A549 (cell line): ENCODE results near the gene DST. TPM values are rescaled to one million over a fixed set of nuclear protein-coding genes. Genes with fewer than 3 reads are reported as not detected.

Experiments used
- ATAC-seq, 2 experiments: fragments of 200-7000 bp in 1 of 2; fragments of >200 bp in 1 of 2; cut with Nextera tagmentation in 1 of 2; cut with Tn5 transposase in 1 of 2; 3 replicates each; pipeline versions ENCODE4 v1.8.0 to v1.9.1; 2018 to 2020; ENCODE audit warnings: mild to moderate bottlenecking in 1 of 2, moderate library complexity in 1 of 2
- CTCF ChIA-PET: fragments of 300-600 bp; sonication (Branson Sonifier 250); formaldehyde crosslinking; extraction: SDS; loops from one replicate; lab custom pipeline; 2021; ENCODE audit warnings: antibody characterized with exemption, inconsistent platforms; lab: Yijun Ruan, JAX
- POLR2A ChIA-PET: fragments of 350-600 bp; formaldehyde crosslinking; extraction: SDS; loops from one replicate; lab custom pipeline; 2021; ENCODE audit warnings: antibody characterized with exemption, inconsistent platforms; lab: Yijun Ruan, JAX
- DNase-seq, 2 experiments: peaks; one replicate each; pipeline versions ENCODE4 v3.0.0 to v3.0.0-alpha.2; 2011 to 2016; ENCODE audit warnings: low read depth in 1 of 2, low spot score in 1 of 2
- FAIRE-seq: peaks from 2 replicates; lab custom pipeline; 2011; peaks lifted over from hg19 to GRCh38; lab: Jason Lieb, UNC
- H3K27ac ChIP-seq, 2 experiments: fragments of >200 bp; sonication (Bioruptor Twin); formaldehyde crosslinking; 3 replicates each; pipeline ENCODE4 v1.5.1; 2016 to 2017
- H3K4me1 ChIP-seq: fragments of >200 bp; sonication (Bioruptor Twin); formaldehyde crosslinking; 3 replicates; pipeline ENCODE4 v1.6.1; 2016
- H3K4me2 ChIP-seq: fragments of >200 bp; sonication (Bioruptor Twin); formaldehyde crosslinking; 3 replicates; pipeline ENCODE4 v1.6.1; 2016
- H3K4me3 ChIP-seq: fragments of >200 bp; sonication (Bioruptor Twin); formaldehyde crosslinking; 3 replicates; pipeline ENCODE4 v1.5.1; 2016
- H3K9me3 ChIP-seq: fragments of >200 bp; sonication (Bioruptor Twin); formaldehyde crosslinking; 3 replicates; pipeline ENCODE4 v1.6.1; 2016
- ATOH8 ChIP-seq: fragments of 250-450 bp; sonication (Bioruptor Pico); IDR thresholded peaks from 2 replicates; pipeline ENCODE4 v1.5.0; 2020; ENCODE audit warnings: low read depth, mild to moderate bottlenecking, moderate library complexity
- CBX2 ChIP-seq: fragments of 200-600 bp; sonication (generic); IDR thresholded peaks from 2 replicates; pipeline ENCODE4 v1.6.1; 2016; ENCODE audit warnings: low read depth, mild to moderate bottlenecking, borderline replicate concordance
- E2F6 ChIP-seq: IDR thresholded peaks from 2 replicates; pipeline ENCODE4 v1.6.1; 2012; ENCODE audit warnings: low read depth, borderline replicate concordance
- ELK1 ChIP-seq: fragments of 150-350 bp; IDR thresholded peaks from 2 replicates; pipeline ENCODE4 v1.6.1; 2014; ENCODE audit warnings: low read depth, mild to moderate bottlenecking, low read length
- EP300 ChIP-seq, 2 experiments: fragments of >200 bp; sonication (Bioruptor Twin); formaldehyde crosslinking; IDR thresholded peaks; 2 replicates in 1 of 2; 3 replicates in 1 of 2; pipeline ENCODE4 v1.6.1; 2016 to 2017
- FOSB ChIP-seq: fragments of 250-450 bp; sonication (Bioruptor Pico); IDR thresholded peaks from 2 replicates; pipeline ENCODE4 v1.5.0; 2020; ENCODE audit warnings: mild to moderate bottlenecking, moderate library complexity
- FOXS1 ChIP-seq: fragments of 250-450 bp; sonication (Bioruptor Pico); IDR thresholded peaks from 2 replicates; pipeline ENCODE4 v1.5.0; 2020; ENCODE audit warnings: mild to moderate bottlenecking, moderate library complexity
- HES2 ChIP-seq: fragments of >200 bp; sonication (Bioruptor Twin); formaldehyde crosslinking; IDR thresholded peaks from 2 replicates; pipeline ENCODE4 v1.6.1; 2016
- HEYL ChIP-seq: fragments of 250-450 bp; sonication (Bioruptor Pico); IDR thresholded peaks from 2 replicates; pipeline ENCODE4 v1.8.0; 2021; ENCODE audit warnings: mild to moderate bottlenecking, moderate library complexity
- HMGXB4 ChIP-seq: fragments of 250-450 bp; sonication (Bioruptor Pico); IDR thresholded peaks from 2 replicates; pipeline ENCODE4 v1.5.0; 2021; ENCODE audit warnings: mild to moderate bottlenecking, moderate library complexity, borderline replicate concordance
- JUN ChIP-seq, 2 experiments: fragments of >200 bp; sonication (Bioruptor Twin); formaldehyde crosslinking; IDR thresholded peaks; 2 replicates in 1 of 2; 3 replicates in 1 of 2; pipeline ENCODE4 v1.6.1; 2016 to 2017
- KDM5A ChIP-seq: fragments of 200-600 bp; sonication (generic); IDR thresholded peaks from 2 replicates; pipeline ENCODE4 v1.6.1; 2016; ENCODE audit warnings: antibody characterized with exemption, mild to moderate bottlenecking
- MAFK ChIP-seq: fragments of 450-650 bp; IDR thresholded peaks from 2 replicates; pipeline ENCODE4 v1.6.1; 2014; ENCODE audit not compliant: partially characterized antibody
- PHF8 ChIP-seq: fragments of 200-600 bp; sonication (generic); IDR thresholded peaks from 2 replicates; pipeline ENCODE4 v1.6.1; 2016; ENCODE audit warnings: low read depth, mild to moderate bottlenecking, antibody characterized with exemption, moderate library complexity, borderline replicate concordance
- POLR2A ChIP-seq: IDR thresholded peaks from 2 replicates; pipeline ENCODE4 v1.6.1; 2012; ENCODE audit warnings: mild to moderate bottlenecking, low read length
- RARB ChIP-seq: fragments of 250-450 bp; sonication (Bioruptor Pico); IDR thresholded peaks from 2 replicates; pipeline ENCODE4 v1.8.0; 2021; ENCODE audit warnings: mild to moderate bottlenecking, moderate library complexity
- RCOR1 ChIP-seq: fragments of 150-350 bp; IDR thresholded peaks from 2 replicates; pipeline ENCODE4 v1.6.1; 2014; ENCODE audit warnings: antibody characterized with exemption, low read length, low read depth
- RFX5 ChIP-seq: fragments of 450-650 bp; IDR thresholded peaks from 2 replicates; pipeline ENCODE4 v1.7.1; 2014; ENCODE audit warnings: antibody characterized with exemption, mild to moderate bottlenecking, moderate library complexity
- RNF2 ChIP-seq: fragments of 200-600 bp; sonication (generic); IDR thresholded peaks from 2 replicates; pipeline ENCODE4 v1.6.1; 2016; ENCODE audit warnings: low read depth, mild to moderate bottlenecking, antibody characterized with exemption, moderate library complexity, borderline replicate concordance
- SREBF2 ChIP-seq: fragments of 450-650 bp; IDR thresholded peaks from 2 replicates; pipeline ENCODE4 v1.6.1; 2014; ENCODE audit warnings: mild to moderate bottlenecking, moderate library complexity
- TFCP2L1 ChIP-seq: fragments of 250-450 bp; sonication (Bioruptor Pico); IDR thresholded peaks from 2 replicates; pipeline ENCODE4 v1.5.0; 2021; ENCODE audit warnings: mild to moderate bottlenecking
- TP53 ChIP-seq: fragments of 250-450 bp; sonication (Bioruptor Pico); IDR thresholded peaks from 2 replicates; pipeline ENCODE4 v1.5.0; 2021; ENCODE audit warnings: mild to moderate bottlenecking, moderate library complexity
- USF2 ChIP-seq: fragments of 450-650 bp; IDR thresholded peaks from 2 replicates; pipeline ENCODE4 v1.6.1; 2014; ENCODE audit warnings: antibody characterized with exemption
- ZC3H11A ChIP-seq: fragments of 450-650 bp; IDR thresholded peaks from 2 replicates; pipeline ENCODE4 v1.6.1; 2014; ENCODE audit warnings: antibody characterized with exemption, mild to moderate bottlenecking
- ZNF302 ChIP-seq: fragments of 250-450 bp; sonication (Bioruptor Pico); IDR thresholded peaks from 2 replicates; pipeline ENCODE4 v1.9.0; 2021; ENCODE audit warnings: inconsistent platforms, mild to moderate bottlenecking, moderate library complexity
- WGBS: methylation state at CpG from one replicate; pipeline ENCODE4 v1.1.6; 2017; ENCODE audit errors: missing lambda C conversion rate; 5-methylcytosine and 5-hydroxymethylcytosine counted together
- polyA plus RNA-seq, 4 experiments: library from polyadenylated mRNA; depleted of rRNA in 3 of 4; stranded (reverse); fragments of >200 nt; fragmentation: RNase III in 1 of 4; extraction: RNeasy Plus Mini Kit Qiagen cat#74134 plus additional on column Dnase treatment in 1 of 4; gene quantifications; 2 replicates in 3 of 4; 3 replicates in 1 of 4; pipeline ENCODE4 v1.2.3, GENCODE V29; 2011 to 2017

Gene DST
- polyA plus RNA-seq, 2 of the 4 experiments (the other 2 are of a cell fraction), result 32.4 to 99.0 TPM

- FAIRE-seq, result no peak
- no peak for ATAC-seq
- Histone ChIP-seq H3K27ac (no peak overlapping the region), H3K4me3 (no peak overlapping the region)
- CTCF ChIA-PET, result interaction anchor here (0.6 to 4.9 kb wide), 26 partner anchors 9 to 325 kb away, joined by 3 to 25 read pairs (median 4); no protein-coding TSS in a partner anchor
- DNase-seq, result no peak
- TF ChIP-seq EP300 (IDR thresholded peaks at IDR 0.05) (no peak), KDM5A (no peak), SREBF2 (no peak), FOSB (no peak), ZC3H11A (no peak), RCOR1 (no peak), ELK1 (no peak), FOXS1 (CRISPR knock-in tag) (no peak), PHF8 (no peak), HEYL (CRISPR knock-in tag) (no peak), JUN (IDR thresholded peaks at IDR 0.05) (no peak), CBX2 (no peak), USF2 (no peak)
- TF ChIP-seq, all 56 proteins: peak for 0
- no peaks in the 10 kb centered on the region for H3K9me3 ChIP-seq
- POLR2A ChIA-PET, result no interaction called here
- no peaks in the 10 kb centered on the region for H3K4me1 ChIP-seq
- no peak overlapping the region for H3K4me2 ChIP-seq
These were observed 48.0 kb downstream of the DST start for GRCh38 chr6:56594699-56595098.

GRCh38 chr6:56593801-56594318 lies 48.8 kb downstream of the DST start:
- TF ChIP-seq MAFK (no peak), HMGXB4 (CRISPR knock-in tag) (no peak), POLR2A (no peak)
- H3K4me2 ChIP-seq, result no peak overlapping the region
- no peak overlapping the region for H3K27ac ChIP-seq
- no peak overlapping the region for H3K4me3 ChIP-seq
- no peaks in the 10 kb centered on the region for H3K9me3 ChIP-seq
- DNase-seq (no peak), ATAC-seq (no peak), FAIRE-seq (no peak)
- no peaks in the 10 kb centered on the region for H3K4me1 ChIP-seq
- CTCF ChIA-PET, result interaction anchor here (0.6 to 4.9 kb wide), 18 partner anchors 10 to 325 kb away, joined by 3 to 25 read pairs (median 4); no protein-coding TSS in a partner anchor
- 66% methylated on average over 5 of the region's 5 CpGs for WGBS
- POLR2A ChIA-PET, result interaction anchor here (0.6 to 0.7 kb wide), 2 partner anchors 24 to 51 kb away, joined by 3 to 4 read pairs; no protein-coding TSS in a partner anchor

GRCh38 chr6:56582236-56582635 lies 60.5 kb downstream of the DST start:
- Histone ChIP-seq H3K27ac (no peak overlapping the region), H3K9me3 (no peaks in the 10 kb centered on the region), H3K4me1 (peaks cover 10% of the 10 kb centered on the region; the same call in 2 of the 3 replicates), H3K4me2 (no peak overlapping the region), H3K4me3 (no peak overlapping the region)
- no peak for FAIRE-seq
- no peak for ATAC-seq
- TF ChIP-seq HES2 (no peak), RNF2 (no peak), RFX5 (no peak), TFCP2L1 (no peak), TP53 (no peak), RARB (no peak), E2F6 (no peak), ZNF302 (CRISPR knock-in tag) (no peak), KDM5A (no peak), ATOH8 (no peak), USF2 (no peak)
- no peak for DNase-seq
- POLR2A ChIA-PET, result no interaction called here
- 94% methylated on average over 3 of the region's 3 CpGs for WGBS
- CTCF ChIA-PET, result no interaction called here
